Measurements from ENCODE around the gene UNC13B. TPM values are rescaled to one million over a fixed set of nuclear protein-coding genes. Genes with fewer than 3 reads are reported as not detected.

Gene UNC13B
- total RNA-seq, 1 donor from 2014 or later = 31.0 TPM

DNA sequence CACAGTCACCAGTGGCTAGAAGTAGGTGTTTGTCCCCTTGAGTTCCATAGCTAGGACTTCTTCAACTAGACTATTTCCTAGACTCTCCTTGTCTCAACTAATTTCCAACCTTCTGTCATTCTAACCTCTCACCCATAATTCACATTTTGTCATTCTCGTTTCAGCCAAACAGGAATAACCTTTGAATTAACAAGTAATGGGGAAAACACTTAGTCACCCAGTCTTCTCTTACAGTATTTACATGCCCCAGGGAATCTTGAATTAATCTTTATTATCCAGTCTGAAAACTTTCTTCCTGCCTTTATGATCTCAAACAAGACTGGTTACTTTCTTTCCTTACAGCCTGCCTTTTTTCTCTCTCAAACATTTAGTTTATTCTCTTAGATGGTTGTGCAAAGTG is 264.8 kb downstream of the UNC13B start:
- Mint-ChIP-seq H3K9me3 (peaks cover 27% of the 10 kb centered on the region), H3K4me1 (peaks cover 16% of the 10 kb centered on the region), H3K27me3 (ENCODE audit: low read depth) (peaks cover 9% of the 10 kb centered on the region), H3K4me3 (no peak overlapping the region), H3K36me3 (peaks cover 4% of the 10 kb centered on the region), H3K27ac (peak overlapping the region; percentile 77)
- no peak for DNase-seq (ENCODE audit: low spot score in 2 of 2, unreplicated experiment in 2 of 2)
- TF ChIP-seq, protein P1, sequence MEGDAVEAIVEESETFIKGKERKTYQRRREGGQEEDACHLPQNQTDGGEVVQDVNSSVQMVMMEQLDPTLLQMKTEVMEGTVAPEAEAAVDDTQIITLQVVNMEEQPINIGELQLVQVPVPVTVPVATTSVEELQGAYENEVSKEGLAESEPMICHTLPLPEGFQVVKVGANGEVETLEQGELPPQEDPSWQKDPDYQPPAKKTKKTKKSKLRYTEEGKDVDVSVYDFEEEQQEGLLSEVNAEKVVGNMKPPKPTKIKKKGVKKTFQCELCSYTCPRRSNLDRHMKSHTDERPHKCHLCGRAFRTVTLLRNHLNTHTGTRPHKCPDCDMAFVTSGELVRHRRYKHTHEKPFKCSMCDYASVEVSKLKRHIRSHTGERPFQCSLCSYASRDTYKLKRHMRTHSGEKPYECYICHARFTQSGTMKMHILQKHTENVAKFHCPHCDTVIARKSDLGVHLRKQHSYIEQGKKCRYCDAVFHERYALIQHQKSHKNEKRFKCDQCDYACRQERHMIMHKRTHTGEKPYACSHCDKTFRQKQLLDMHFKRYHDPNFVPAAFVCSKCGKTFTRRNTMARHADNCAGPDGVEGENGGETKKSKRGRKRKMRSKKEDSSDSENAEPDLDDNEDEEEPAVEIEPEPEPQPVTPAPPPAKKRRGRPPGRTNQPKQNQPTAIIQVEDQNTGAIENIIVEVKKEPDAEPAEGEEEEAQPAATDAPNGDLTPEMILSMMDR (IDR thresholded peaks at IDR 0.05; ENCODE audit: unreplicated experiment) = no peak

DNA sequence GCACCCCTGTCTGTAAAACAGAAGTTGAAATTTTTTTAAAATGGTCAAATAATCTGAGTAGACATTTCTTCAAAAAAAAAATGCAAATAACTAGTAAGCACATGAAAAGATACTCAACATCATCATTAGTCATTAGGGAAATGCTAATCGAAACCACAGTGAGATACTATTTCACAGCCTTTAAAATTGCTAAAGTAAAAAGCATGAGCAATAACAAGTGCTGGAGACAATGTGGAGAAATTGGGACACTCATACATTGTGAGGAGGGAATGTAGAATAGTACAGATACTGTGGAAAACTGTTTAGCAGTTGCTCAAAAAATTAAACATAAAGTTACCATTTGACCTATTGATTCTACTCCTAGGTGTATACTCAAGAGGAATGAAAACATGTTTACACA is 269.7 kb downstream of the UNC13B start:
- peaks cover 24% of the 10 kb centered on the region for H3K27me3 Mint-ChIP-seq (ENCODE audit: low read depth)
- peaks cover 4% of the 10 kb centered on the region for H3K36me3 Mint-ChIP-seq
- H3K4me1 Mint-ChIP-seq = peaks cover 17% of the 10 kb centered on the region
- no peak overlapping the region for H3K4me3 Mint-ChIP-seq
- TF ChIP-seq, protein P1 (IDR thresholded peaks at IDR 0.05; ENCODE audit: unreplicated experiment) = no peak
- no peak overlapping the region for H3K27ac Mint-ChIP-seq
- DNase-seq (ENCODE audit: low spot score in 2 of 2, unreplicated experiment in 2 of 2) = no peak
- peaks cover 27% of the 10 kb centered on the region for H3K9me3 Mint-ChIP-seq

DNA sequence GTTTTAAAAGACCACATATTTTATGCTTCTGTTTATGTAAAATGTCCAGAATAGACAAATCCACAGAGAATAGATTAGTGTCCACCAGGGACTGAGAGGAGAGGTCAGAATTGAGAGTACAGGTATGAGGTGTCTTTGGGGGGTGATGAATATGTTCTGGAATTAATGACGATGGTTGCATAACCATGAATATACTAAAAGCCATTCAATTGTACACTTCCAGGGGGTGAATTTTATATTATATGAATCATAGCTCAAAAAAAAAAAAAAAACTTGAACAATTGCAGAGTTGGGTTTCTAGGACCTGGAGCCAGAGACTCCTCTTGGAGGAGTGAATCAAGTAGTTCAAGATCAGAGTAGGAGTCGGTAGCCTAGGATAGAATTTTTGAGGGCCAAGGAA is 270.3 kb downstream of the UNC13B start:
- DNase-seq (ENCODE audit: low spot score in 2 of 2, unreplicated experiment in 2 of 2) = no peak
- Mint-ChIP-seq H3K4me3 (no peak overlapping the region), H3K27me3 (ENCODE audit: low read depth) (peaks cover 27% of the 10 kb centered on the region), H3K4me1 (peaks cover 11% of the 10 kb centered on the region), H3K36me3 (peaks cover 4% of the 10 kb centered on the region), H3K27ac (no peak overlapping the region), H3K9me3 (peaks cover 27% of the 10 kb centered on the region)
- TF ChIP-seq, protein P1 (IDR thresholded peaks at IDR 0.05; ENCODE audit: unreplicated experiment) = no peak

GRCh38 chr9:35436933-35437332 is 275.1 kb downstream of the UNC13B start:
- Mint-ChIP-seq H3K4me3 (no peak overlapping the region), H3K4me1 (peaks cover 5% of the 10 kb centered on the region), H3K36me3 (no peaks in the 10 kb centered on the region), H3K27ac (no peak overlapping the region), H3K27me3 (ENCODE audit: low read depth) (peaks cover 24% of the 10 kb centered on the region), H3K9me3 (peaks cover 2% of the 10 kb centered on the region)
- DNase-seq (ENCODE audit: low spot score in 2 of 2, unreplicated experiment in 2 of 2) = no peak
- TF ChIP-seq, protein P1 (IDR thresholded peaks at IDR 0.05; ENCODE audit: unreplicated experiment) = no peak

DNA sequence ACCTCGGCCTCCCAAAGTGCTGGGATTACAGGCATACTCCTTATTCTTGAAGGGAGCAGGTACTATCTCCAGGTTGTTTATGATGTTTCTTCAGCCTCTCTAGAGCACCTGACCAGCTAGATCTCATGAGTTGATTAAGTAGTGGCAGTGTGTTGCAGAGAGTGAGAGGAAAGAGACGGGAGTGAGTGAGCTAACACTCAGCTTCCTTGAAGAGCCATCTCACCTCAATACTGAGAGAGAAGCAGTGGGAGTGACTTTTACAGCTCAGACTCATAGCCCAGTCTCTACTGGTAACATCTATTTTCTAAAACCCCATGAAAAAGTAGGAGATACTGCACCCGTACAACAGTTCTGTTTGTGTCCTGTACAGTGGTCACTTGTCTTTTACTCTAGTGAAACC is 284.2 kb downstream of the UNC13B start:
- no peaks in the 10 kb centered on the region for H3K9me3 Mint-ChIP-seq
- DNase-seq (ENCODE audit: low spot score in 2 of 2, unreplicated experiment in 2 of 2) = no peak
- no peak overlapping the region for H3K4me3 Mint-ChIP-seq
- H3K27me3 Mint-ChIP-seq (ENCODE audit: low read depth) = peaks cover 44% of the 10 kb centered on the region
- no peak overlapping the region for H3K27ac Mint-ChIP-seq
- H3K36me3 Mint-ChIP-seq = no peaks in the 10 kb centered on the region
- H3K4me1 Mint-ChIP-seq = peaks cover 11% of the 10 kb centered on the region
- TF ChIP-seq, protein P1 (IDR thresholded peaks at IDR 0.05; ENCODE audit: unreplicated experiment) = no peak

DNA sequence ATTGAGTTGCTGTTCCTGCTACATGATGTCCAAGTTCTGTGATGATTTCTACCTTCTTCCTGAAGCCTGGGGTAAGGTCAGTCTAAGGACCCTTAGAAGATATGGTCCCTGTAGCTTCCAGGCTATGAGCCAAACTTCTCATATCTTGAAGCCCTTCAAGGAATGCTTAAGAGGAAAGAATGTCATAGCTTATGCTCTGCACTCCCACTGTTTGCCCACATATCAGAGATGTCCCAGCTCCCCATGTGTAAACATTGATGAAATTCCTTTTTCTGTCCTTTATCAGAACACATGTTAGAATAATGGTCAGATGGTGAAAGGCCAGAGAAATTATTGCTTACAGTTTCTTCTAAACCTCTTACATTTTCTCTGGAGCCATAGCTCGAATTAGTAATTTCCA is 286.7 kb downstream of the UNC13B start:
- DNase-seq (ENCODE audit: low spot score in 2 of 2, unreplicated experiment in 2 of 2) = no peak
- peaks cover 3% of the 10 kb centered on the region for H3K9me3 Mint-ChIP-seq
- H3K27ac Mint-ChIP-seq = peak overlapping the region; percentile 37
- TF ChIP-seq, protein P1 (IDR thresholded peaks at IDR 0.05; ENCODE audit: unreplicated experiment) = no peak
- peaks cover 12% of the 10 kb centered on the region for H3K4me1 Mint-ChIP-seq
- no peak overlapping the region for H3K4me3 Mint-ChIP-seq
- no peaks in the 10 kb centered on the region for H3K36me3 Mint-ChIP-seq
- peaks cover 60% of the 10 kb centered on the region for H3K27me3 Mint-ChIP-seq (ENCODE audit: low read depth)

All from mesothelial cell of epicardium (in vitro differentiated cells).